ENCODE data around the gene PRKCQ. TPM values are rescaled to one million over a fixed set of nuclear protein-coding genes. Genes with fewer than 3 reads are reported as not detected.

The PRKCQ gene
- total RNA-seq, 1 donor from 2014 or later: 24.0 TPM

GRCh38 chr10:6590100-6590499, 10.0 kb upstream of the PRKCQ start:
- Mint-ChIP-seq H3K9me3 (ENCODE audit: unreplicated experiment) (no peaks in the 10 kb centered on the region), H3K27me3 (ENCODE audit: unreplicated experiment) (no peaks in the 10 kb centered on the region), H3K27ac (ENCODE audit: unreplicated experiment) (no peak overlapping the region), H3K36me3 (ENCODE audit: low read depth, unreplicated experiment) (peaks cover 13% of the 10 kb centered on the region), H3K4me1 (ENCODE audit: unreplicated experiment) (peaks cover 8% of the 10 kb centered on the region), H3K4me3 (ENCODE audit: unreplicated experiment) (no peak overlapping the region)
- TF ChIP-seq, protein P1, sequence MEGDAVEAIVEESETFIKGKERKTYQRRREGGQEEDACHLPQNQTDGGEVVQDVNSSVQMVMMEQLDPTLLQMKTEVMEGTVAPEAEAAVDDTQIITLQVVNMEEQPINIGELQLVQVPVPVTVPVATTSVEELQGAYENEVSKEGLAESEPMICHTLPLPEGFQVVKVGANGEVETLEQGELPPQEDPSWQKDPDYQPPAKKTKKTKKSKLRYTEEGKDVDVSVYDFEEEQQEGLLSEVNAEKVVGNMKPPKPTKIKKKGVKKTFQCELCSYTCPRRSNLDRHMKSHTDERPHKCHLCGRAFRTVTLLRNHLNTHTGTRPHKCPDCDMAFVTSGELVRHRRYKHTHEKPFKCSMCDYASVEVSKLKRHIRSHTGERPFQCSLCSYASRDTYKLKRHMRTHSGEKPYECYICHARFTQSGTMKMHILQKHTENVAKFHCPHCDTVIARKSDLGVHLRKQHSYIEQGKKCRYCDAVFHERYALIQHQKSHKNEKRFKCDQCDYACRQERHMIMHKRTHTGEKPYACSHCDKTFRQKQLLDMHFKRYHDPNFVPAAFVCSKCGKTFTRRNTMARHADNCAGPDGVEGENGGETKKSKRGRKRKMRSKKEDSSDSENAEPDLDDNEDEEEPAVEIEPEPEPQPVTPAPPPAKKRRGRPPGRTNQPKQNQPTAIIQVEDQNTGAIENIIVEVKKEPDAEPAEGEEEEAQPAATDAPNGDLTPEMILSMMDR (IDR thresholded peaks at IDR 0.05; ENCODE audit: unreplicated experiment): no peak
- no peak for DNase-seq (ENCODE audit: low spot score)

DNA sequence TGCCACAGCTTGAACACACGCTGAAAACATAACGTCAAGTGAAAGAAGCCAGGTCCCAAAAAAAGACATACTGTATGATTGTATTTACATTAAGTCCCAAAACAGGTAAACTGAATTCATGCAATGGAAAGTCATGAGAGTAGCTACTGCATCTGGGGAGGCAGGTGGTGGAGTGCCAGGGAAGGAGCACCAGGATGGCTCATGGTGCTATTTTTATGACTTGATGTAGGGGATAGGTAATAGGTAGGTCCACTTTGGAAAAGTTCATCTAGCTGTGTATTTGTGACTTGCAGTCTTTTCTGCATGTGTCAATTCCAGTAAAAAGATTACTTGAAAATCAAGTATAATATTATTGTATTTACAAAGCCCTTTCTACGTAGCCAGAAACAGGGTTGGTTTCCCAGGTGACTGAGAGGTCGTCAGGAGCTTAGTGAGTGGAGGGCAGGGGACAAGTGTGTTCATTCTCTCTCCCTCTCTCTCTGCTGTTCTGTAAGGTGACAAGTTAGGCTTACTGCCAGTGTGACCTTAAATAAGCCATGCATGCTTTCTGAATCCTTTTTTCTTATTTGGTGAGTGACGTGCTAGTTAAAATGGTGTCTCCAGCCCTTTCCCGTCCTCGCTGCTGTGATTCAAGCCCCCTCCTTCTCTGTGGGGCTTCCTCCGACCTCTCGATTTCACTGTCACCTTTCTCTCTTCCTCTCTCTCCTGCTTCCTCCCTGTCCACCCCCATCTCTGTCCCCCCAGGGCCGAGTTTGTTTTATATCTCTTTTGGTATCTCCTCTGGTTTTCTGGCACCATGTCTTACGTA, 9.4 kb upstream of the PRKCQ start:
- DNase-seq (ENCODE audit: low spot score): no peak
- Mint-ChIP-seq H3K36me3 (ENCODE audit: low read depth, unreplicated experiment) (peaks cover 13% of the 10 kb centered on the region), H3K27ac (ENCODE audit: unreplicated experiment) (no peak overlapping the region), H3K9me3 (ENCODE audit: unreplicated experiment) (no peaks in the 10 kb centered on the region), H3K4me1 (ENCODE audit: unreplicated experiment) (peaks cover 11% of the 10 kb centered on the region), H3K27me3 (ENCODE audit: unreplicated experiment) (no peaks in the 10 kb centered on the region), H3K4me3 (ENCODE audit: unreplicated experiment) (no peak overlapping the region)
- TF ChIP-seq, protein P1 (IDR thresholded peaks at IDR 0.05; ENCODE audit: unreplicated experiment): no peak

- no peak for DNase-seq (ENCODE audit: low spot score)
- Mint-ChIP-seq H3K36me3 (ENCODE audit: low read depth, unreplicated experiment) (peaks cover 13% of the 10 kb centered on the region), H3K27ac (ENCODE audit: unreplicated experiment) (no peak overlapping the region), H3K9me3 (ENCODE audit: unreplicated experiment) (no peaks in the 10 kb centered on the region), H3K27me3 (ENCODE audit: unreplicated experiment) (no peaks in the 10 kb centered on the region), H3K4me3 (ENCODE audit: unreplicated experiment) (no peak overlapping the region), H3K4me1 (ENCODE audit: unreplicated experiment) (peaks cover 13% of the 10 kb centered on the region)
- TF ChIP-seq, protein P1 (IDR thresholded peaks at IDR 0.05; ENCODE audit: unreplicated experiment): no peak
Observed at GRCh38 chr10:6588845-6589244, 8.8 kb upstream of the PRKCQ start.

GRCh38 chr10:6588082-6588481, 8.0 kb upstream of the PRKCQ start:
- no peak overlapping the region for H3K27ac Mint-ChIP-seq (ENCODE audit: unreplicated experiment)
- no peaks in the 10 kb centered on the region for H3K27me3 Mint-ChIP-seq (ENCODE audit: unreplicated experiment)
- DNase-seq (ENCODE audit: low spot score): no peak
- H3K4me1 Mint-ChIP-seq (ENCODE audit: unreplicated experiment): peaks cover 15% of the 10 kb centered on the region
- no peaks in the 10 kb centered on the region for H3K9me3 Mint-ChIP-seq (ENCODE audit: unreplicated experiment)
- H3K36me3 Mint-ChIP-seq (ENCODE audit: low read depth, unreplicated experiment): peaks cover 9% of the 10 kb centered on the region
- TF ChIP-seq, protein P1 (IDR thresholded peaks at IDR 0.05; ENCODE audit: unreplicated experiment): no peak
- H3K4me3 Mint-ChIP-seq (ENCODE audit: unreplicated experiment): no peak overlapping the region

DNA sequence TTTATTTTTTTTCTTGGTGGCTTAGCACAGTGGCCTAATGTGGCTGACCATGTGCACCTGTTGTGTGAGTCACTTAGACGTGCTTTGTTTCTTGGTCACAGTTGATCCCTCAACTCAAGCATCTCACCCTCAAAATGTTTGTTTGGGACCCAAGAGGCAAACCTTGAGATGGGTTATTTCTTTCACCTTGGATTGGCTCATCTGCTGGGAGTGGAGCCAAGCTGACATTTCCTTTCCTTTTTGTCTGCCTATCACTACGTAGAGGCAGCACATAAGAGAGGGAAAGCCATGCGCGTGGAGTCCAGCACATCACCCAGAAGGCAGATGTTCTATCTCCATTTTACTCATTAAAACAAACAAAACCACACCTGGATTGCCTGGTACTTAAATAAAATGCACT, 6.4 kb upstream of the PRKCQ start:
- no peak for DNase-seq (ENCODE audit: low spot score)
- no peaks in the 10 kb centered on the region for H3K27me3 Mint-ChIP-seq (ENCODE audit: unreplicated experiment)
- H3K4me1 Mint-ChIP-seq (ENCODE audit: unreplicated experiment): peaks cover 27% of the 10 kb centered on the region
- no peak overlapping the region for H3K4me3 Mint-ChIP-seq (ENCODE audit: unreplicated experiment)
- TF ChIP-seq, protein P1 (IDR thresholded peaks at IDR 0.05; ENCODE audit: unreplicated experiment): no peak
- H3K36me3 Mint-ChIP-seq (ENCODE audit: low read depth, unreplicated experiment): peaks cover 9% of the 10 kb centered on the region
- no peak overlapping the region for H3K27ac Mint-ChIP-seq (ENCODE audit: unreplicated experiment)
- no peaks in the 10 kb centered on the region for H3K9me3 Mint-ChIP-seq (ENCODE audit: unreplicated experiment)

Data from endothelial cell (in vitro differentiated cells).